Fibroblast of peridontal ligament (primary cell): ENCODE measurements around the gene PTPN7.
"Not testable (repeated sequence)": the region's sequence is repeated elsewhere in the genome, so short reads cannot be mapped to it uniquely, and the experiment has no call there.

ENCODE experiments used
- DNase-seq: peaks from one replicate; pipeline ENCODE4 v3.0.0-alpha.2; 2010; ENCODE audit errors: extremely low read depth

Gene PTPN7

DNA sequence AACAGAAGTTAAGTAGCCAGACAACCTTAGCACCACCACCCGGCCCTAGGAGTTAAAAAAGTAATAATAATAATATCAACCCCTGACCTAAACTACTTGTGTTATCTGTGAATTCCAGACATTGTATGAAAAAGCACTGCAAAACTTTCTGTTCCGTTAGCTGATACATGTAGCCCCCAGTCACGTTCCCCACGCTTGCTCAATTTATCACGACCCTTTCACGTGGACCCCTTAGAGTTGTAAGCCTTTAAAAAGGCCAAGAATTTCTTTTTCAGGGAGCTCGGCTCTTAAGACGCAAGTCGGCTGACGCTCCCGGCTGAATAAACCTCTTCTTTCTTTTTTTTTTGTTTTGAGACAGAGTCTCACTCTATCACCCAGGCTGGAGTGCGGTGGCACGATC is 6.7 kb upstream of the PTPN7 start:
- DNase-seq = not testable (repeated sequence)

DNA sequence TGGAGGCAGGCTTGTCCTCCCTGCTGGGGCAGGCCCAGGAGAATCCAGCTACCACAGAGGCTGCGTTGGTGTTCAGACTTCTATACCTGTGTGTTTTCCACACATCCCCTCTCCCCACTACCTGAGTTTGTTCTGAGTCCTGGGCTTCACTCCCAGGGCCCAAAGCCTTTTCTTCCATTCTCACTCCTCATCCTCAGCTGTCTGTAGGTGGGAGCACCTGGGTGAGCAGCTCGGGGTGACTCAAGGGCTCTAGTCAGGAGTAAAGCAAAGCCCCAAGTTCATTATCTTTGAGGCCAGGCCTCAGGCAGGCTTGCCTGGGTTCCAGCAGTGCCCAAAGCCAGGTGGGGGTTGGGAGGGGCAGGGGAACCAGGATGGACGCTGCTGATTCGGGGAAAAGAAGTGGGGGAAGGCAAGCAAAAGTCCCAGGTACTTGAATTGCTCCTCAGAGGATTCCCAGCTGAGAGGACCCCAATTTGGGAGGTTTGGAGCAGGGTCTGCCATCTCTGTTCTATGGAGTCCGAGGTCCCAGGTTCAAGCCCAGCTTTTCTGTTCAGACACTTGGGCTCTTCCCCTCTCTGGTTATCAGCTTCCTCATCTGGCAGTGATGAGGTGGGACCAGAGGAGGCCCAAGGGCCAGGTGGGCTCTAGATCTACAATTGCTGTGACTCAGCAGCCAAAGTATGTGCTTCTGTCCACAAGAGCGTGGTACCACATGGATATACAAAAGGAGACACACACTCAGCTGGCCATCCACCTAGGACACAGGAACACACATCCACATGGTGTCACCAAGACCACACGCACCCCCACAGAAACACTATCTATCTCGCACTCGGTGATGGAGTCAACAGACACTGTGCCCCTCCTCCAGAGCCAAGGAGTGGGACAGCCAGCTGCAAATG is 5.8 kb upstream of the PTPN7 start:
- DNase-seq = no peak

DNA sequence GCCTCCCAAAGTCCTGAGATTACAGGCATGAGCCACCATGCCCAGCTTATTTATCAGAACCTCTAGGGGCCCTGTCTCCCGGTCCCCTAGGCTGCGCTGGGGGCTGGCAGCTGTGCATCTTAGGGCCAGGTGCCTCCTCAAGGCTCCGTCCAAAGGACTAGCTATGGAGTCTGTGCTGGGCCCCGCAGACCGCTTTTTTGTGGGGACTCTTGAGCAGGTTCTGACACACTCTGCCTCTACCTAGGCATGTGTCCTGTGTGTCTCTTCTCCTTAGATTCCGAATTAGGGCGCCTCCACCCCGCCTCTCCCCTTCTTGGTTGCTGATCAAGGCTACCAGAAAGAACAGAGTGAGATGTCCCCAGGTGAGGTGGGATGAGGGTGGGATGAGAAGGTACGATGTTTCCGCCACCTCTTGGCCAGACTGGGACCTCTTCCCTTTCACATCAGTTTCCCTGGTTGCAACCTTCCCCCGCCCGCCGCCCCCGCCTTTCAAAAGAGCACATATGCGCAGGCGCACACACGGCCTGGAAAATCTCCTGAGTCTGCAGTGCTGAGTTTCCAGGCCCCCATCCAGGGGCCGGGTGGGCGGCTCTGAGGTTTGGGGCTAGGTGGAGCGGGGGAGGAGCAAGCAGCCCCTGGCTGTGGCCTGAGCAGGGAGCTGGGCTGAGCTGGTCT is 5.0 kb upstream of the PTPN7 start:
- no peak for DNase-seq

DNA sequence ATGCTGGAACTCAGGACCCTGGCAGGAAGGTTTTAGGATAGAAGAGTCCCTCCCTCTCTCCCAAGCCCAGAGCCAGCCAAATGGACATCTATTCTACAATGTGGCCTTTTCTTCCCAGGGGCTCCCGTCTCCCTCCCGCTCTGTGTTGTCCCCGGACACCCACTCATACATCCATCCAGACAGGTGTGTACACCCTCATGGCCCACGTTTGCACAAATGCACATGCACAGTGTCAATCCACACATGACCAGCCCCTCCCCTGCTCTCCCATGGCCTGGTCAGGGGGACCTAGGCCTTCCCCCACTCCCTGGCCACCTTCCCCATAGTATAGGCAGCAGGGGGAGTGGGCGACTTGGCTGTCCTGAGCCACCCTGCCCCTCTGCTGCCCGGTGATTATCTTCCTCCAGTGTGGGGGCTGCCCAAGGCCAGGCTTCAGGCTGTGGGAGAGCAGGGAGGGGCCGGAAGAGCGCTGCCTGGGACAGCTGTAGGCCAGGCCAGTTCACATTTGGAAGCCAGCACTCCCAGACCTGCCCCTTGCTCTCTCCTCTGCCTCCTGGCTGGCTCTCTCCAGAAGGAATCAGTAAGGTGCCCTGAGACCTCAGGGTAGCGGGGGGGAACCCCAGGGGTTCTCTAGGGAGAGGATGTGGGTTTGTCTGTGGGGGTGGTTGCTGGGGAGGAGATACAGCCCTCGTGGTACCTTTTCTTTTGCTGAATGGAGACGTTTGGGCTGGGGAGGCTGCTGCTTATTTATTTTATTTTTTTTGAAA is 4.1 kb upstream of the PTPN7 start:
- no peak for DNase-seq

DNA sequence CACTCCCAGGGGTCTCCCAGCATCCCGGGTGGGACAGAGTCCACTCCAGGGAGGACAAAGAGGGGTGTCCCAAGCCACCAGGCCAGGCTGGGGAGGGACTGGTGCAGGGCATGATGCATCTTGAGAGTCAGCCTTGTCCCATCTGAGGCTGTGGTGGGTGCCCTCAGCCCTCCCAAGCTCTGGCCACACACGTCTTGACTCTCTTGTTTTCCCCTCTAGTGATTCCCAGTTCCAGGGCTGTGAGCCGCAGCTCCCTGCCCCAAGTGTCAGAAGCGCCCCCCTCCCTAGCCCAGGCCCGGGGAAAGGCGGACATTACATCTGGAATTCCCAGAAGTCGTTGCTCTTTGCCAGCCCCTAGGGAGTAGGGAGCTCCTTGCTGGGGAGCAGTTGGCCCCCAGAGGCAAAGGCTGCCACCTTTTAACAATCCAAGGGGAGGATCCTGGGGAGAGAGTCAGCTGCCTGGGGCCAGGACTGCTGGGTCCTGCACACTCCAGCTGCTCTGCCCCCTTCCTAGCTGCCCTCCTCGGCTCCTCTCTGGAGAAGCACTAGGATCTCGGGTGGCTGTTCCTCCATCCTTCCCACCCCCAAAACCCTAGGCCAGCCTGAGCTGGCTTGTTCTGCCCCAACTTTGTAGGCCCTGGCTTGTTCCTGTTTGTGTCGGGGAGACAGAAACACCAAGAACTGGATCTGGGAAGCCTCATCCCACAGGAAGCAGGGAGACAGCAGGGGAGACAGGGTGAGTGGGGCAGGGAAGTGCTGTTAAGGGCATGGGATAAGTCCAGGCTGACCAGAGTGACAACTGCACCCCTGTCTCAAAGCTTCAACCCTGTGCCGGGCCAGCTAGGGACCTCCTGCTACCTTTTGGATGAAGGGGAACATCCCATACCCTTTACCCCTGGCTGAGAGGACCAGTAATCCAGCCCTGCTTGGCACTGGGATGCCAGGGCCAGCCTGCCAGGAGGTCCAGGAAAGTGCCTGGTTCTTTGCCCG is 3.2 kb upstream of the PTPN7 start:
- no peak for DNase-seq

DNA sequence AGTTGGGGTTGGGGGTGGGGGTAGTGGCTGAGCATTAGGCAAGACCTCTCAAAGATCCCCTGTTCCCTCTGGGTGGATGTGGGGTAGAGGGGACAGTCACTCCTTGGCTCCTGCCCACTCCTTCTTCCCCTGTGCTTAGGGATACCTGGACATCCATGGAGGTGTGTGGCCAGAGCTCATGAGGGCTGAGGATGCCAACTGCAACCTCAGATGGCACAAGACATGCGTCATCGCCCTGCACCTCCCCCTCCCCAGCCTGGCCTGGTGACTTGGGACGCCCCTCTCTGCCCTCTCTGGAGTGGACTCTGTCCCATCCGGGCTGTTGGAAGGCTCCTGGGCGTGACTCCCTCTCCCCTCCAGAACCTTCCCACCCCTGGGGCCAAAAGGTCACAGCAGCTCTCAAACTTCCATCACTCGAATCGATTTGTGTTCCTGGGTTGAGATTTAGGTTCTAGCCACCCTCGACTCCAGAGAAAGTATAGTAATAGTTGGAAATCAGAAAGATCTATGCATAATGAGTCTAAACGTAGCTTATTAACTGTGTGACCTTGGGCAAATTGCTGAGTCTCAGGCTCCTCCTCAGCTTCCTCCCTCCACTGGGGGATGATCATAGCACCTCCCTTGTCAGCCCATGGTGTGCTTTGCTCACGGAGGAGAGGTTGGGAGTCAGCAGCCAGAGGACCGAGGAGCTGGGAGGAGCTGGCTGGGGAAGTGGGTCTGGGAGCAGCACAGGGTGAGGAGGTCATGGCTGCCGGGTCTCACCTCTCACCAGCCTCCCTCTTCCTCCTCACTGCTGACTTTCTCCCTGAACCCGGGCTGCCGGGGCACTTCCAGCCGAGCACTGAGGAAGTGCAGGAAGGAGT is 2.2 kb upstream of the PTPN7 start:
- no peak for DNase-seq

DNA sequence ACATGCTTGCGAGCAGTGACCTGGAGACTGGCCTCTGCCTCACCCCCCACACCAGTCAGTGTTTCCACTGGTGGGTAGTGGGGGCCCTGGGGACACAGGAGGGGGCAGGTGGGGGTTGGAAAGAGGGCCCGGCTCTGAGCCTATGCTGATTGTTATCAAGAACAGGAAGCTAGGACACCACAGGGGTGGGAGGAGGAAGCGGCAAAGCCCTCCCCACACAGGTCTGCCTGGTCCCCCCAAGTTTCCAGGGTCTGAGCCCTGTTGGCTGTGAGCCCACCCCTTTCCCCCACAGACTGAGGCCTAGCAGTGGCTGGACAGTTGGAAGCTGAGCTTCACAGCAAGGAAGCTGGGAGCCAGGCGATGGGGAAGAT is 1.6 kb upstream of the PTPN7 start:
- no peak for DNase-seq

DNA sequence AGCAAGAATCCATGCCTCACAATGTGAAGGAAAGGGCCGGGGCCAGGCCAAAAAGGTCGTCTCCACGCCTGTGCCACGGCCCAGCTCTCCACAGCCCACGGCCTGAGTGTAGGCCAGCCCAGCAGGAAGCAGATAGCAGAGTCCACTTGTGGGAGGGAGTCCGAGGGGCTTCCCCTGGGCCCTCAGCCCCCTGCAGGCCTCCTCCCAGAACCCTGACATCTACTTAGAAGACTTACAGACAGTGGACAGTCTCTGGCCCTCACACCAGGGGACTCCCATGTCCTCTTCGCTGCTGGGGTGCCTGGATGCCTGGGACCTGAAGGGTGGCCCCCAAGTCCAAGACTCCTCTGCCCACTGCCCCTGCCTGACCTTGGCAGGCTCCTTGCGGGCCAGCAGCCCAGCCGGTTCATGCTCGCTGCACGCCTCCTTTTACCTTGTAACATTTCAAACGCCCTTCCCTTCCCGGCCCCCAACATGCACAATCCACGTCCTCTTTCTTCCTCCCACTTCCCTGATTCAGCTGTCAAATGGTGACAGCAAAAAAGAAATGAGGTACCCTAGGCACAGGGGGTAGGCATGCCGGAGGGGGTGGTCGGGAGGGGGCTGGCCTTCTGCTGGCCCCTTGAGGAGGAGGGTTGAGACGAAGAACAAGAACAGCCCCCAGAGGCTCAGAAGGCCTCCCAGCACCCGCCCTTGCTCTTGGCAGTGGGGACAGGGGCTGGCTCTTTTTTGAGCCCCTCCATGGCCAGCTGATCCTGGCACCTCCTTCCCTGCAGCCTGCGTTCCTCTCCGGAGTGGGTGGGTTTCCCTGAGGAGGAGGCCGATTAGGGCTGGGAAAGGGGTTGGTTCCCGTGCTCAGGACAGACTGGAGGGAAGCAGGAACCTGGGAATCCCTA is 997 bp upstream of the PTPN7 start:
- no peak for DNase-seq

DNA sequence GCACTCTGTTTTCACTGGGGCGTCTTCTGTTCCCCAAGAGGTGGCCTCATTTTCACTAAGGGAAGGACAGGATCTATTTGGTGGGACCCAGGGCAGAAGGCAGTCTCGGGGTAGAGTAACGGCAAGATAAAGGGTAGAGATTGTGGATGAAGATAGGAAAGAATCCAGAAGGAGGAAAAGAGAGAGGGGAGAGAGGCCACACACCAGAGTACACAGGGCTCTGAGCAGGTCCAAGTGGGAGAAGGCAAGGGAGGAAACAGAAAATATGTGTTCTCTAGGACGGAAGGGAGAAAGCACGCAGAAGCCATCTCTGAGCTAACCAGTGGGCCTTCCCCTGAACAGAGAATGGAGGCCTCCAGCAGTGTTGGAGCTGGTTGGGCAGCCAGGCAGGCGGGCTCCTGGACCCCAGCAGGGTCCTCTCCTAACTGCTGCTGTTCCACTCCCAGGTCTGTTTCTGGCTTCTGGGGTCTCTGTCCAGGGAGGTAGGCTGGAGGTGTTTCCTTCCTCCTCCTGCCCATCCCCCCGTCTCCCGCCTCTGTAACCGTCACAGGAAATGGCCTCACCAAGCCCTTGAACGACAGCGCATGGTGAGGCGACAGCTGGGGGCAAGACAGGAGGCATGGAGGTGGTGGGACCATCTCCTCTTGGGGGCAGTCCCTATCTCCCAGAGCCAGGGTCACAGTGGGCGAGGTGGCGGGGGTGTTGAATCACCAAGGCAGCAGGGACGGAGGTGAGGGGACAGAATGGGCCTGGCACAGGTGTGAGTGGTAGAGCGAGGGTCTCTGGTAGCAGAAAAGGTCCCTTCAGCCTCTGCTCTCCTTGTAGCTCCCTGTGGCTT is 649 bp downstream of the PTPN7 start:
- no peak for DNase-seq

DNA sequence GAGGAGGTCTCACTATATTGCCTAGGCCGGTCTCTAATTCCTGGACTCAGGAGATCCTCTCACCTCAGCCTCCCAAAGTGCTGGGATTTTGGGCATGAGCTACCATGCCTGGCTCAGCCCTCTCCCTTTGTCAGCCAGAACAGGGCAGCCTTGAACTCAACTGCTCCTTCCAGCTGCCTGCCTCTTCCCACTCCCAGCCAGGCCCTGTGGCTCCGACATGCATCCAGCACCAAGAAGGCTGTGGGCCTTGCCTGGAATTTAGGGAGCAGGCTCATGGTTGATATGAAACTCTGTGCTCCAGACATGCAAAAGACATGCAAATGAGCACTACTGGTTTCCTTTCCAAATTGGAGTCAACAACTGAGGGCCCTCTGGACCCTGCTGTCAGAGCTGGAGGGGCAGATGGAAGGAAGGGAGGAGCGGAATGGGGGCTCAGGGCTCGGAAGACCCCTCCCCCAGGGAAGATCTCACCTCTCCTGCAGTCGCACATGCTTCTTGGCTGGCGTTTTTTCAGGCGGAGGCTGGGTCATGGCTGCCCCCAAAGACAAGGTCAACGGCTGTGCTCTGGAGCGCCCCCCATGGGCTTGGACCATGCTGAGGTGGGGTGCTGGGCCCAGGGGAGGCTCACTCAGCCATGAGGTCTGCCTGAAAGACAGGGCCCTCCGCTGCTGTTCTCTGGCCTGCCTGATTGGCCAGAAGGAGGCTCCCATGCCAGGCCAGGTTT is 1.4 kb downstream of the PTPN7 start:
- DNase-seq = no peak

DNA sequence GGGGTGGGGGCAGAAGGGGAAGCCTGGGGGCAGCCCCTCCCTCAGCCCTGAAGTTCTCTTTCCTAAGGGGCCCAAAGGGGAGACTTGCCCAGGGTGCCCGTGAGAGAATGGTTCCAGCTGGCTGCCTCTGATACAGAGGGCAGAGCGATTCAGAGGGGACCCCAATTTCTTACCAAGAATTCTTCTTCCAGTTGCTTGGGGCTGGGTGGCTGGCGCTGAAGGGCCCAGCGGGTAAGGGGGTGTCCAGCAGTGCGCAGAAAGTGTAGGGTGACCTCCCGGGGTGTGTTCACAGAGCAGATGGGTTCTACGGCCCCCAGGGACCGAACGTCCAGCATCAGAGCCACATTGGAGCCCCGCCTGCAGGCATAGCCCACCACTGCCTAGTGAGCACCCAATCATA is 2.5 kb downstream of the PTPN7 start:
- no peak for DNase-seq

DNA sequence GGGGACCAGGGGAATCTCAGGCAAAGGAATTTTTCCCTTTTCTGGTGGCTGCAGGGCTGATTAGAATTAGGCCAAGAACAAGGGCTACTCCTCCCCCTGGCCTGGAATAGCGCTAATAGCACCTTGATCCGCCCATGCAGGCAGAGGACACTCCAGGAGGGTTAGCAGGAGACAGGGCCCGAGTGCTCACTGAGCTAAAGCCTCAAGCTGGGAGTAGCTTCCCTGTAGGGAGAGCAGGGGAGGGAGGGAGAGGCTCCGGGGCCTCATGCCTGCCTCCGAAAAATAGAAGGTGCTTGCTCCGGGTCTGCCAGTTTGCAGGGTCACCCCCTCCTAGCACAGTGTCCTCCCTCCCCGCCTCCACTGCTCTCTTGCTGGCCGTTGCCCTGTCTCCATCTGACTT is 3.8 kb downstream of the PTPN7 start:
- DNase-seq = no peak

DNA sequence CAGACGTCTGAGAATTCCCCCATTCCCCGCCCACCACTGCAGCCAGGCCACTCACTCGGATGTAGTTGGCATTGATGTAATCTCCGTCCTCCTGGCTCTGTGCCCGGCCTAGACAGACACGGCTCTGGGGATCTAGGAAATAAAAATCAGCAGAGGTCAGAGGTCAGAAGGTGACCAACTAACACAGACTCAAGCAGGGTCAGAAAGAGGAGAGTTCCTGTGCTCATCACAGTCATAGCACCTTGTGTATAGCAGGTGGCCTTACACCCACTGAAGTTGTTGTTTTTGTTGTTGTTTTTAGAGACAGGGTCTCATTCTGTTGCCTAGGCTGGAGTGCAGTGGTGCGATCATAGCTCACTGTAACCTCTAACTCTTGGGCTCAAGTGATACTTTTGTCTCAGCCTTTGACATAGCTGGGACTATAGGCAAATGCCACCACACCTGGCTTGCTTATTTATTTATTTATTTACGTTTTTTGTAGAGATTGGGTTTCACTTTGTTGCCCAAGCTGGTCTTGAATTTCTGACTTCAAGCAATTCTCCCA is 4.9 kb downstream of the PTPN7 start:
- DNase-seq = no peak

DNA sequence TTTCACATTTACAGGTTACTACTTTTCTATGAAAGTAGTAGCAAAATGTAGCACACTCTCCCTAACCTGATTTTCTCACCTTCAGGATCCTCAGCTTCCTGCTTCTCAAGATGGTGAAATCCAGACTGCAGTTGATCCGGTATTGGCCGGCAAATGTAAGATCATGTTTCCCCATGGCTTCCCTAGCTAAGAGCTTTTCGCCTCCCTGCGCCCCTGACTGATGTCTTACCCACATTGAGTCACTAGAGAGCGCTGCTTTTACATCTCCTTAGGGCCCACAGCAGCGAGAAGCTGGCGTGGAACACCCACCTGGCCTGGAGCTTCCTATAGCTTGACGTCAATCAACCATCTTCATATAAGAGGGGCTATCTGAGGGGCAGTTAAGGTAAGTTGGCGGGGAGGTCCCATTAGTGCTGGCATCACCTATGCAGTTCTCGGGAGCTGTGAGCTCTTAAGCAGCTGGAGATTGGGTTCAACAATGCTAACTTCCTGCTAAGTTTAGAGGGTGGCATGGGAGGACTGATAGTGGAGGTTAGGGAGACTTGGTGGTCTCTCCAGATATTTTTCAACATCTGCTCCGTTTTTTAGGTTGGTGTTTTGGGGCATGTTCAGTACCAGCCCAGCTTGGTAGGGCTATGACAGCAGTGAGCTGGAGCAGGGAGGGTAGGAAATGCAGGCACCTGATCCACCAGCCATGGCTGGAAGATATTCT is 5.5 kb downstream of the PTPN7 start:
- DNase-seq = peak; percentile 74

DNA sequence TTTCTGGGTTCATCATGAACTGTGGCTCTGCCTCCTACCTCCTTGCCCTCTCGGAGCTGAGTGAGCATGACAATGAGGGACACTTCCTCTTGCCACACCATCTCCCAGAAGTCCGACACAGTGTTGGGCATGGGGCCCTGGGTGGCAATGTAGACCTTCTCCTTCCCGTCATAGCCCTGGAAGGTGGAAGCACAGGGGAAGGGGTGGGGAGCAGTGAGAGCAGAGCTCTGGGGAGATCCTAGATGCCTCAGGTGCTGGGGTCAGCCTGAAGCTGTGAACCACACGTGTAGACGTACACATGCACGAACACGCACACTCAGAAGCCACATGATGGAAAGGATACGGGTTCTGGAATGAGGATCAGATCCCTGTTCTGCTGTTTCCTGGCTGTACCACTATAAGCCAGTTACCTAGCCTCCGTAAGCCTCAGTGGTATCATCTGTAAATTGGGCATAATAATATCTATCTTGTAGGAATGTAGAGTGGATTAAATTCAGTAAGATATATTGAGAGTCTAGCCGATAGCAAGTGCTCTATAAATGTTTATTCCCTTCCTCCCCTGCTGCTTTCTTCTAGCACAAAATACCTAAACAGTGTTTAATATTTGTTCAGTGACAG is 6.1 kb downstream of the PTPN7 start:
- no peak for DNase-seq

DNA sequence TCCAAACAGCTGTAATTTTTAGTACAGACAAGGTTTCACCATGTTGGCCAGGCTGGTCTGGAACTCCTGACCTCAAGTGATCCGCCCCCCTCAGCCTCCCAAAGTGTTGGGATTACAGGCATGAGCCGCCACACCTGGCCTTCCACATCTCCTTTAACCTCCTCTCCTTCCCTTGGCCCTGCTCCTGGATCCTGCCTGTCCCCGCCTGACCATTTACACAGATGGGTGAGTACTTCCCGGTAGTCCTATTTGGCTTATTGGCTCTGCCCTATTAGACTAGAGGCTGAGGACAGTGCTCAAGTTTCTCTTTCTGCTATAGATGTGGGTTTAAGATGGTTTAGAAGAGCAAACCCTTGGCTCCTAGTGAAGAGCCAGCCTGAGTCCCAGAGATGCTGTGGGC is 7.1 kb downstream of the PTPN7 start:
- DNase-seq = no peak
